Esophagus squamous epithelium (tissue), 4 donors: ENCODE results near the gene SCN5A.

Source experiments
- CTCF ChIP-seq, 6 experiments: fragments of 450-650 bp in 4 of 6; fragments of 200-600 bp in 2 of 6; sonication (generic) in 2 of 6; IDR thresholded peaks; one replicate each; pipeline ENCODE4 v1.5.1; 2016 to 2019; ENCODE audit warnings: antibody characterized with exemption in 6 of 6, mild to moderate bottlenecking in 4 of 6, moderate library complexity in 4 of 6
- POLR2A ChIP-seq, 4 donors: fragments of 450-650 bp; IDR thresholded peaks; one replicate each; pipeline ENCODE4 v1.6.1; 2017; ENCODE audit warnings: antibody characterized with exemption in 4 of 4, mild to moderate bottlenecking in 4 of 4, moderate library complexity in 3 of 4

DNA sequence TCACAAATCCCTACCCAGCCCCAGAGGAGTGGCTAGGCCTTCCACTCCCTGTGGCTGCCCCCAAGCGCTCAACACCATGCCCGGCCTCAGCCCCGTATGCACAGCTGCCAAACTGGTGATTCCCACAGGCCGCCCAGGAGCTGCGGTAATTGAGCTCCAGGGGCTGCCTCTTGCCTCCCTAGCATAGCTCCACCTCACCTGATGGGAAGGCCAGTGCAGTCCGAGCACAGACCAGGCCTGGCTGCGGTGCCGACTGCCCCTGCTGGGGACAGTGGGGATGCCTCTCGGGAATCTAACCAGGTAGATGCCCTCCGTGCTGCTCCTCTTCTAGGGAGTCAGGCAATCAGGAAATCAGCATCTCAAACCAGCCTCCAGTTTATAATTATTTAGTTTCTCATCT lies 25.9 kb downstream of the SCN5A start:
- no peak for TF ChIP-seq CTCF (IDR thresholded peaks at IDR 0.05)
- no peak for TF ChIP-seq POLR2A (IDR thresholded peaks at IDR 0.05)
